ENCODE measurements around the gene C2orf49.

C2orf49 gene

DNA sequence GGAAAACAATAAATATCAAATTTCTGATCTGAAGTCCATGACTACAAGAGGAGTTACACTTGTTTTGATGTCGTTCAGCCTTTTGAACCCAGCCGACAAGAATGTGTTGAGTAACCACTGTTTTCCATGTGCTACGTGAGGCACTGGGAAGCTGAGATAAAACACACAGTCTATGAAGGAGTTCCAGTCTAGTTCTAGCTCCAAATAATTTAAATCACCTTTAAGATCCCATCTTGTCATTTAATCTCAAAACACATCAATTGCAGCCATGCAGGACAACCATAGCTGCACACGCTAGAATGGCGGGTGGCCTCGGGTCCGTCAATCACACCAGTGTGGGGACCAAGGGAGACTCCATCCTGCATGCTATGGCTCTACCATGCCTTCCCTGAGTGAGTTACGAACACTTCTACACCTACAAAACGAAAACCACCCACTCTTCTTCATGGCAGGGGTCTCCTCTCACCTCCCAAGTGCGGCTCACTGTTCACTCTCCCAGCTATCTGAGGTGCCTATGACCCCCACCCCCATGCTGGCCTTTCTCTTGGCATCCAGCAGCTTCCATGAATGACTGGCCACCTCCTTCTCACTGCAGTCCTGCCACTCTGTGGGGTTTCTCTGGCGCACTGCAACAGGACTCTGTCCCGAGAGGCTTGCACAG lies 57.7 kb downstream of the C2orf49 start:
- peaks cover 0 to 14% of the 10 kb centered on the region in 2 donors for H3K36me3 ChIP-seq (replicated peaks in 1 of 2; ENCODE audit: control insufficient read depth in 2 of 2, insufficient read depth in 2 of 2, low read length in 2 of 2)
- no peak overlapping the region for H2BK15ac ChIP-seq (ENCODE audit: low read length)
- no peak overlapping the region for H2BK5ac ChIP-seq (ENCODE audit: low read length)
- no peak overlapping the region for H3K9ac ChIP-seq (ENCODE audit: low read depth, low read length, poor library complexity)
- H2AFZ ChIP-seq (ENCODE audit: low read length): no peak overlapping the region
- H4K91ac ChIP-seq (ENCODE audit: low read depth, low read length, poor library complexity): no peak overlapping the region
- no peak overlapping the region for H4K8ac ChIP-seq (ENCODE audit: low read depth, low read length)
- H3K4ac ChIP-seq (ENCODE audit: low read length): no peak overlapping the region
- no peak overlapping the region for H3K4me3 ChIP-seq (ENCODE audit: low read length in 2 of 2)
- no peak overlapping the region for H3K27ac ChIP-seq (replicated peaks; ENCODE audit: low read length)
- no peak overlapping the region for H3K14ac ChIP-seq (ENCODE audit: low read length)
- peaks cover 0 to 4% of the 10 kb centered on the region in 2 donors for H3K4me1 ChIP-seq (ENCODE audit: control insufficient read depth in 2 of 2, insufficient read depth in 1 of 2, low read depth in 1 of 2, low read length in 2 of 2)
- H3K4me2 ChIP-seq (ENCODE audit: insufficient read depth, low read length, poor library complexity, severe bottlenecking): no peak overlapping the region
- H2BK120ac ChIP-seq (ENCODE audit: low read depth, low read length): no peak overlapping the region
- H3K27me3 ChIP-seq (ENCODE audit: control insufficient read depth in 3 of 3, insufficient read depth in 3 of 3, low read depth in 1 of 3, low read length in 3 of 3): peaks cover 0 to 5% (median 0%) of the 10 kb centered on the region in 3 experiments
- WGBS, 2 donors (ENCODE audit: extremely low coverage in 2 of 2, insufficient read length in 2 of 2, insufficient replicate concordance in 1 of 2): no CpG with 5 or more reads among the region's 12 CpGs
- no peak for DNase-seq (ENCODE audit: low spot score)
- H3K79me1 ChIP-seq (ENCODE audit: low read depth, low read length): no peaks in the 10 kb centered on the region
- H3K18ac ChIP-seq (ENCODE audit: low read length): no peak overlapping the region
- H2AK5ac ChIP-seq (ENCODE audit: low read depth, low read length): no peak overlapping the region
- no peak overlapping the region for H3K23ac ChIP-seq (ENCODE audit: low read depth, low read length, poor library complexity)
- no peak overlapping the region for H2BK12ac ChIP-seq (ENCODE audit: low read length)
- peaks cover 3 to 7% of the 10 kb centered on the region in 2 donors for H3K9me3 ChIP-seq (replicated peaks in 1 of 2; ENCODE audit: control insufficient read depth in 2 of 2, insufficient read depth in 1 of 2, low read depth in 1 of 2, low read length in 2 of 2)

DNA sequence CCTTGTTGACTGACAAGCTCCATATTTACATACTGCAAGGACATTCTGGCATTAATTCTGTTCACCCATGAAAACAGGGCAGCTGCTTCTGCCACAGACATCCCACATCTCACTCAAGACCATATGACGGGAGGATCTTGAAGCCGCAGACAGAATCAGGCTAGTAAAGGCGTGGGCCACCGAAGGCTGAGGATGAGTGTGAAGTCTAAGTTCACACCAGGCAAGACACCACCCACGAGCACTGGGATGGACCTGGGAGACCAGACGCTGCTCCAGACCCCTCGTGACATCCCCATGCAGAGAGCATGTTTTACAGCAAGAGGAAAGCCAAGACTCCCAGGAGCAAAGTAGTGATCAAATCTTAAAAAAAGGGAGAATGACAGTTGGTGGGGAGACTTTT lies 58.4 kb downstream of the C2orf49 start:
- Histone ChIP-seq H3K14ac (ENCODE audit: low read length) (no peak overlapping the region), H3K23ac (ENCODE audit: low read depth, low read length, poor library complexity) (no peak overlapping the region), H2BK5ac (ENCODE audit: low read length) (no peak overlapping the region), H3K79me1 (ENCODE audit: low read depth, low read length) (no peaks in the 10 kb centered on the region), H3K18ac (ENCODE audit: low read length) (no peak overlapping the region), H3K4me1 (ENCODE audit: control insufficient read depth in 2 of 2, insufficient read depth in 1 of 2, low read depth in 1 of 2, low read length in 2 of 2) (peaks cover 0 to 4% of the 10 kb centered on the region in 2 donors), H4K91ac (ENCODE audit: low read depth, low read length, poor library complexity) (no peak overlapping the region), H3K27ac (replicated peaks; ENCODE audit: low read length) (no peak overlapping the region), H4K8ac (ENCODE audit: low read depth, low read length) (no peak overlapping the region), H3K4ac (ENCODE audit: low read length) (no peak overlapping the region), H2AK5ac (ENCODE audit: low read depth, low read length) (no peak overlapping the region), H3K4me2 (ENCODE audit: insufficient read depth, low read length, poor library complexity, severe bottlenecking) (no peak overlapping the region), H3K36me3 (replicated peaks in 1 of 2; ENCODE audit: control insufficient read depth in 2 of 2, insufficient read depth in 2 of 2, low read length in 2 of 2) (peaks cover 0 to 14% of the 10 kb centered on the region in 2 donors), H3K9ac (ENCODE audit: low read depth, low read length, poor library complexity) (no peak overlapping the region), H3K4me3 (ENCODE audit: low read length in 2 of 2) (peak overlapping the region in 1 of 2 donors; percentile 40), H3K27me3 (ENCODE audit: control insufficient read depth in 3 of 3, insufficient read depth in 3 of 3, low read depth in 1 of 3, low read length in 3 of 3) (peaks cover 0 to 5% (median 0%) of the 10 kb centered on the region in 3 experiments), H2BK15ac (ENCODE audit: low read length) (no peak overlapping the region), H2BK120ac (ENCODE audit: low read depth, low read length) (no peak overlapping the region), H2BK12ac (ENCODE audit: low read length) (no peak overlapping the region), H2AFZ (ENCODE audit: low read length) (no peak overlapping the region), H3K9me3 (replicated peaks in 1 of 2; ENCODE audit: control insufficient read depth in 2 of 2, insufficient read depth in 1 of 2, low read depth in 1 of 2, low read length in 2 of 2) (peaks cover 3 to 7% of the 10 kb centered on the region in 2 donors)
- DNase-seq (ENCODE audit: low spot score): no peak
- WGBS, 2 donors (ENCODE audit: extremely low coverage in 2 of 2, insufficient read length in 2 of 2, insufficient replicate concordance in 1 of 2): no CpG with 5 or more reads among the region's 7 CpGs

DNA sequence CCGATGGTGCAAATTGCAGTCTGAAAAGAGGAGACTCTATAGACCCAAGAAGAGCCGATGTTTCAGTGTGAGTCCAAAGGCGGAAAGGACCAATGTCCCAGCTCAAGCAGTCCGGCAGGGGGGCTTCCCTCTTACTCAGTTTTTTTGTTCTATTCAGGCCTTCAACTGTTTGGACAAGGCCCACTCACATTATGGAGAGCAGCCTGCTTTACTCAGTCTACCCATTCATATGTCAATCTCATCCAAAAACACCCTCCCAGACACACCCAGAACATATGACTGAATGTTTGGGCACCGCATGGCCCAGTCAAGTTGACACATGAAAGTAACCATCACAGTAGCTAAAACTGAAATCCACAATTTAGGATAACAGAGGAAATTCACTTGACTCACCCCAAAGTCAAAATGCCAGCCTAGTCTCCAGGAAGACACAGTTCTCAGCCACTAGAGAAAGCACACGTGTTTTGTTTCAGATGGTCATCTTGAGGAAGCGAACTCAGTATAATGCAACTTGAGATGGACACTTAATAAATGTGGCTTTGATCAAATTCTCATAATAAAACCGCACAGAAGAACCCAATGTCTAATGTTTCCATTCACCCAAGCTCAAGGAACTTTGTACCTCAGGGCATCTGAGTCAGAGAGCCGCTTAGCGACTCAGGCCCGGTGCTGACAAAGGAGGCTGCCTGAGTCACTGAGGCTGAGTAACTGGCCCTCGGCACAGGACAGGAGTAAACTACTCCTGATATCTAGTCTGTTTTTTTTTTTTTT lies 59.1 kb downstream of the C2orf49 start:
- Histone ChIP-seq H3K9me3 (replicated peaks in 1 of 2; ENCODE audit: control insufficient read depth in 2 of 2, insufficient read depth in 1 of 2, low read depth in 1 of 2, low read length in 2 of 2) (peaks cover 3 to 7% of the 10 kb centered on the region in 2 donors), H3K18ac (ENCODE audit: low read length) (no peak overlapping the region), H3K23ac (ENCODE audit: low read depth, low read length, poor library complexity) (no peak overlapping the region), H3K79me1 (ENCODE audit: low read depth, low read length) (no peaks in the 10 kb centered on the region), H3K14ac (ENCODE audit: low read length) (no peak overlapping the region), H2AFZ (ENCODE audit: low read length) (no peak overlapping the region), H3K36me3 (replicated peaks in 1 of 2; ENCODE audit: control insufficient read depth in 2 of 2, insufficient read depth in 2 of 2, low read length in 2 of 2) (peaks cover 0 to 14% of the 10 kb centered on the region in 2 donors), H3K27me3 (ENCODE audit: control insufficient read depth in 3 of 3, insufficient read depth in 3 of 3, low read depth in 1 of 3, low read length in 3 of 3) (peaks cover 0 to 5% (median 0%) of the 10 kb centered on the region in 3 experiments), H3K4ac (ENCODE audit: low read length) (no peak overlapping the region), H2BK12ac (ENCODE audit: low read length) (no peak overlapping the region), H2BK5ac (ENCODE audit: low read length) (no peak overlapping the region), H3K4me1 (ENCODE audit: control insufficient read depth in 2 of 2, insufficient read depth in 1 of 2, low read depth in 1 of 2, low read length in 2 of 2) (peaks cover 0 to 4% of the 10 kb centered on the region in 2 donors), H4K8ac (ENCODE audit: low read depth, low read length) (no peak overlapping the region), H3K4me2 (ENCODE audit: insufficient read depth, low read length, poor library complexity, severe bottlenecking) (no peak overlapping the region), H2AK5ac (ENCODE audit: low read depth, low read length) (no peak overlapping the region), H3K4me3 (ENCODE audit: low read length in 2 of 2) (no peak overlapping the region), H3K27ac (replicated peaks; ENCODE audit: low read length) (no peak overlapping the region), H3K9ac (ENCODE audit: low read depth, low read length, poor library complexity) (no peak overlapping the region), H4K91ac (ENCODE audit: low read depth, low read length, poor library complexity) (no peak overlapping the region), H2BK15ac (ENCODE audit: low read length) (no peak overlapping the region), H2BK120ac (ENCODE audit: low read depth, low read length) (no peak overlapping the region)
- WGBS, 2 donors (ENCODE audit: extremely low coverage in 2 of 2, insufficient read length in 2 of 2, insufficient replicate concordance in 1 of 2): no CpG with 5 or more reads among the region's 12 CpGs
- no peak for DNase-seq (ENCODE audit: low spot score)

DNA sequence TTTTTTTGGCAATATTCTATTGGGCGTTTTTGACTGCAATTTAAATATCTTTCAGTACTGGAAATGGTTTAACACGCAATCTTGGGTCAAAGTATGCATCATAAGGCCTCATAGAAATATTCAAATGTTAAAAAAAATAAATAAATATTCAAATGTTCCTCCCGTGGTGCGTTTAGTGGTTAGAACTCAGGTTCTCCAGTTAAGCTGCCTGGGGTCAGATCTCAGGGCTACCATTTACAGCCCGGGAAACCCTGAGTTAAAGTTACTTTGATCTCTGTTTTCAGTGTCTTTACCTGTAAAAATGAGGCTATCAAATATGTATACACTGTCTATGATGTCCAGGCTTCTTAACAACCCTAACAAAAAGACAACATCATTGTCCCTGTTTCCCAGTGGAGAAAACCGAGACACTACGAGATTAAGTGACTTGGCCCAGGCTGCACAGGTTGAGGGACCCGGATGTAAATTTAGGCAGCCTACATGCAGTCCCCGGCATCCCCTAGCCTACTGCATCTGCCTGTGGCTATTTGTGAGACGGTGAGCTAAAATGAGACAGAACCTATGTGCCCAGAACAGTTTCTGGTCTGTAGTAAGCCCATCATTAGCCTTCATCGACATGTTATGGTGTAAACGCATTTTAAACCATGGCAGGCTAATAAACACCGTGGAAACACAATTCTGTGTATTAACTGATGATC lies 59.8 kb downstream of the C2orf49 start:
- Histone ChIP-seq H3K27ac (replicated peaks; ENCODE audit: low read length) (no peak overlapping the region), H3K4me1 (ENCODE audit: control insufficient read depth in 2 of 2, insufficient read depth in 1 of 2, low read depth in 1 of 2, low read length in 2 of 2) (peaks cover 0 to 4% of the 10 kb centered on the region in 2 donors), H2AFZ (ENCODE audit: low read length) (no peak overlapping the region), H2AK5ac (ENCODE audit: low read depth, low read length) (no peak overlapping the region), H4K91ac (ENCODE audit: low read depth, low read length, poor library complexity) (no peak overlapping the region), H3K23ac (ENCODE audit: low read depth, low read length, poor library complexity) (no peak overlapping the region), H2BK15ac (ENCODE audit: low read length) (no peak overlapping the region), H3K4ac (ENCODE audit: low read length) (no peak overlapping the region), H2BK120ac (ENCODE audit: low read depth, low read length) (no peak overlapping the region), H3K36me3 (replicated peaks in 1 of 2; ENCODE audit: control insufficient read depth in 2 of 2, insufficient read depth in 2 of 2, low read length in 2 of 2) (peaks cover 0 to 14% of the 10 kb centered on the region in 2 donors), H3K18ac (ENCODE audit: low read length) (no peak overlapping the region), H2BK12ac (ENCODE audit: low read length) (no peak overlapping the region), H3K27me3 (ENCODE audit: control insufficient read depth in 3 of 3, insufficient read depth in 3 of 3, low read depth in 1 of 3, low read length in 3 of 3) (peaks cover 0 to 5% (median 0%) of the 10 kb centered on the region in 3 experiments), H2BK5ac (ENCODE audit: low read length) (no peak overlapping the region), H3K4me3 (ENCODE audit: low read length in 2 of 2) (peak overlapping the region in 1 of 2 donors; percentile 86), H3K14ac (ENCODE audit: low read length) (no peak overlapping the region), H3K4me2 (ENCODE audit: insufficient read depth, low read length, poor library complexity, severe bottlenecking) (no peak overlapping the region), H3K9ac (ENCODE audit: low read depth, low read length, poor library complexity) (no peak overlapping the region), H4K8ac (ENCODE audit: low read depth, low read length) (no peak overlapping the region), H3K9me3 (replicated peaks in 1 of 2; ENCODE audit: control insufficient read depth in 2 of 2, insufficient read depth in 1 of 2, low read depth in 1 of 2, low read length in 2 of 2) (peaks cover 3 to 7% of the 10 kb centered on the region in 2 donors), H3K79me1 (ENCODE audit: low read depth, low read length) (no peaks in the 10 kb centered on the region)
- no CpG with 5 or more reads among the region's 13 CpGs for WGBS, 2 donors (ENCODE audit: extremely low coverage in 2 of 2, insufficient read length in 2 of 2, insufficient replicate concordance in 1 of 2)
- no peak for DNase-seq (ENCODE audit: low spot score)
